GM12801 (cell line): ENCODE data around the gene HSD17B2.

Experiments
- TF ChIP-seq, protein P1 (sequence below): IDR thresholded peaks from one replicate; pipeline ENCODE4 v1.5.1; 2011; ENCODE audit warnings: control low read depth; ENCODE audit not compliant: insufficient read length; ENCODE audit errors: extremely low read depth

Gene HSD17B2

GRCh38 chr16:82010649-82011048, 24.4 kb upstream of the HSD17B2 start:
- TF ChIP-seq, protein P1, sequence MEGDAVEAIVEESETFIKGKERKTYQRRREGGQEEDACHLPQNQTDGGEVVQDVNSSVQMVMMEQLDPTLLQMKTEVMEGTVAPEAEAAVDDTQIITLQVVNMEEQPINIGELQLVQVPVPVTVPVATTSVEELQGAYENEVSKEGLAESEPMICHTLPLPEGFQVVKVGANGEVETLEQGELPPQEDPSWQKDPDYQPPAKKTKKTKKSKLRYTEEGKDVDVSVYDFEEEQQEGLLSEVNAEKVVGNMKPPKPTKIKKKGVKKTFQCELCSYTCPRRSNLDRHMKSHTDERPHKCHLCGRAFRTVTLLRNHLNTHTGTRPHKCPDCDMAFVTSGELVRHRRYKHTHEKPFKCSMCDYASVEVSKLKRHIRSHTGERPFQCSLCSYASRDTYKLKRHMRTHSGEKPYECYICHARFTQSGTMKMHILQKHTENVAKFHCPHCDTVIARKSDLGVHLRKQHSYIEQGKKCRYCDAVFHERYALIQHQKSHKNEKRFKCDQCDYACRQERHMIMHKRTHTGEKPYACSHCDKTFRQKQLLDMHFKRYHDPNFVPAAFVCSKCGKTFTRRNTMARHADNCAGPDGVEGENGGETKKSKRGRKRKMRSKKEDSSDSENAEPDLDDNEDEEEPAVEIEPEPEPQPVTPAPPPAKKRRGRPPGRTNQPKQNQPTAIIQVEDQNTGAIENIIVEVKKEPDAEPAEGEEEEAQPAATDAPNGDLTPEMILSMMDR = no peak

- TF ChIP-seq, protein P1 = no peak
These were observed 23.8 kb upstream of the HSD17B2 start, which contains the start of gene SDR42E1 for GRCh38 chr16:82011199-82011641. Gene SDR42E1 (minus strand): TSS chr16:82011470. CDS start chr16:82000858, 10,612 bp downstream.

DNA sequence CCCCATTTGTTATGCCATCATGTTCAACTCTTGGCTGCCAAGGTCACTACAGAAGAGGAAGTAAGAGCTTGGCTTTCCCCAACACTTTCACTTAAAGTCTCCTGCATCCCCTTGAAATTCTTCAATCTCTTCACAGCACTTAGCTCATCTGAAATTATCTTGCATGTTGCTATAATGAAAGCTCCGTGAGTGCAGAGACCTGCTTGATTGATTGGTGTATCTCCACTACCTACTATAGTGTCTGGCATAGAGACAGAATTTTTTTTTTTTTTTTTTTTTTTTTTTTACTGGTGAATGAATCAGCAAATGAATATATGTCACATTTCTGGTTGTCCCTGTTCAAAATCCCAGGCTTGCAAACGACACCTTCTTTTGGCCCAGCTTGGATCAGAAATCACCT, 21.9 kb upstream of the HSD17B2 start:
- TF ChIP-seq, protein P1 = no peak

DNA sequence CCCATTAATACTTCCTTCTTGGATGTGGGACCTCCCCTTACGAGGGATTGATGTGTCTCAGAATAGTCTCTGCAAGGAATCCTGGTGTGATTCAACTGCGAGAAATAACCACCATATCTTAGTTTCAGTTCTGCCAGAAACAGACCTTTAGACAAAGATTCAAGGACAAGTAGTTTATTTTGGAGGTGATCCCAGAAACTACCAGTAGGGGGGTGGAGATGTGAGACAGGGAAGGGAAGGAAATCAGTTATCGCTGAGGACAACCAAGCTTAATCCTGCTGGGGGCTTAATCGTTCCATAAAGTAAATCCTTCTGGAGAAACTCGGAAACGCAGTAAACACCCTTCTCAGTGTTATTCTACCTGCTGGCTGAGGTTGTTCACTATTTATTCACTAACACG, 18.8 kb upstream of the HSD17B2 start:
- TF ChIP-seq, protein P1 = no peak

GRCh38 chr16:82016964-82017363, 18.1 kb upstream of the HSD17B2 start:
- TF ChIP-seq, protein P1 = no peak

DNA sequence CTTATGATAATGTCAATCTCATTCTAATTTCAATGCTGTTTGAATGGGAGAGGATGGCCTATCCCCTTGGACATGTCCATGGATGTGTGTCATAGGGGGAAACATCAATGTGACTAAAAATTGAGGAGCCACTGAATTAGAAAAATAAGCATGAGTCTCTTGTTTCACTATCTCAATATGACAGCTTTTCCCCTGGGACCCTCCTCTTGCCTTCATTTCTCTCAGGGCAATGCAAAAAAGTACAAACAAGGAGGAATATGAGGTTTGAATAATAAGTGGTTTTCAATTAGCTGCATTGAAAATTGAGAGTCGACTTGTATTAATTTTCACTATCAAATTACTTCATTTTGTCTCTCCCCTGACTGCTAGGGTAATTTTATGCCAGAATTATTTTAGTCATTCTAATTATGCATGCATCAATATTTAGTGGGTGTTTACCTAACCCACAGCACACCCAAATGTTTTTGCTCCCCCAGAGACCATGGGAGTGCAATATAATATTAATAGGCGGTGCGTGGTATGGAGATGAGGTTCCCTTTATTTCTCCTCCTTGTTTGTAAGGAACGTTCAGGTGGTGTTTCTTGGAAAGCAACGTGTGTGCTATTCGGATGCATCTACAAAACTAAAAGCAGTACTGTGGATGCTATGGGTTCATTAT, 17.0 kb upstream of the HSD17B2 start:
- TF ChIP-seq, protein P1 = no peak

DNA sequence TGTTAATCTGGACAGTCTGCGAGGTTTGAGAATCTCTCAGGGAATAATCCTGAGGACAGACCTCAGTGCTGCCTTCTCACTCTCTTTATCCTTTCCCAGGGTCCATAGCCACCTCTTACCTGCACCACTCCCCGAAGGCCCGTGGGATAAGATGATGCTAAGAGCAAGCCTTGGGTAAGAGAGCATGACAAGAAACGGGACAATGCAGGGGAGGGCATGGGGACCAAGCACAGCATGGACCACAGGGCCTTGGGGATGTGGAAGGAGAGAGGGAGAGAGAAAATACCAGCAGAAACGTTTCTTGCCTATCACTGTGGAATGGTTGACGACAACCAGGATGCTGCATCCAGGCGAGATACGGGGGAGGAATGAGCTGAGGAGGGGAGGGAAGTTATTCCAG, 15.5 kb upstream of the HSD17B2 start:
- TF ChIP-seq, protein P1 = no peak
